GM13976 (cell line): Measurements from ENCODE around the gene CEACAM16.

Experiments
- DNase-seq: peaks from one replicate; pipeline ENCODE4 v3.0.0; 2012; ENCODE audit warnings: low spot score
- CTCF ChIP-seq: IDR thresholded peaks from 2 replicates; pipeline ENCODE4 v1.5.1; 2012; ENCODE audit warnings: borderline replicate concordance, mild to moderate bottlenecking; ENCODE audit not compliant: insufficient read depth; ENCODE audit errors: extremely low read depth, missing control alignments, control extremely low read depth
- in situ Hi-C: fragments of 300-500 bp; cut with MboI; formaldehyde crosslinking; loops from one replicate; pipeline ENCODE4 v1.12.0; 2022; ENCODE audit warnings: low sequenced_read_pairs, mixed read lengths, inconsistent platforms; ENCODE audit not compliant: unreplicated experiment

Gene CEACAM16

GRCh38 chr19:44702551-44703176, 3.7 kb downstream of the CEACAM16 start:
- in situ Hi-C loops: no loop called here
- TF ChIP-seq CTCF: no peak
- DNase-seq: no peak

GRCh38 chr19:44703336-44704078, 4.6 kb downstream of the CEACAM16 start:
- DNase-seq: no peak
- TF ChIP-seq CTCF: no peak
- in situ Hi-C loops: no loop called here

- TF ChIP-seq CTCF: no peak
- no peak for DNase-seq
- in situ Hi-C loops: no loop called here
These were observed 6.0 kb downstream of the CEACAM16 start for GRCh38 chr19:44704982-44705381.

- no peak for TF ChIP-seq CTCF
- in situ Hi-C loops: no loop called here
- no peak for DNase-seq
These were observed 6.6 kb downstream of the CEACAM16 start for GRCh38 chr19:44705502-44706010.

- TF ChIP-seq CTCF: no peak
- in situ Hi-C loops: no loop called here
- DNase-seq: no peak
These were observed 7.7 kb downstream of the CEACAM16 start for GRCh38 chr19:44706506-44707236.

GRCh38 chr19:44707794-44708193, 8.8 kb downstream of the CEACAM16 start:
- no peak for DNase-seq
- no peak for TF ChIP-seq CTCF
- in situ Hi-C loops: no loop called here
